ENCODE data around the gene GALNS.

- TF ChIP-seq, protein P1, sequence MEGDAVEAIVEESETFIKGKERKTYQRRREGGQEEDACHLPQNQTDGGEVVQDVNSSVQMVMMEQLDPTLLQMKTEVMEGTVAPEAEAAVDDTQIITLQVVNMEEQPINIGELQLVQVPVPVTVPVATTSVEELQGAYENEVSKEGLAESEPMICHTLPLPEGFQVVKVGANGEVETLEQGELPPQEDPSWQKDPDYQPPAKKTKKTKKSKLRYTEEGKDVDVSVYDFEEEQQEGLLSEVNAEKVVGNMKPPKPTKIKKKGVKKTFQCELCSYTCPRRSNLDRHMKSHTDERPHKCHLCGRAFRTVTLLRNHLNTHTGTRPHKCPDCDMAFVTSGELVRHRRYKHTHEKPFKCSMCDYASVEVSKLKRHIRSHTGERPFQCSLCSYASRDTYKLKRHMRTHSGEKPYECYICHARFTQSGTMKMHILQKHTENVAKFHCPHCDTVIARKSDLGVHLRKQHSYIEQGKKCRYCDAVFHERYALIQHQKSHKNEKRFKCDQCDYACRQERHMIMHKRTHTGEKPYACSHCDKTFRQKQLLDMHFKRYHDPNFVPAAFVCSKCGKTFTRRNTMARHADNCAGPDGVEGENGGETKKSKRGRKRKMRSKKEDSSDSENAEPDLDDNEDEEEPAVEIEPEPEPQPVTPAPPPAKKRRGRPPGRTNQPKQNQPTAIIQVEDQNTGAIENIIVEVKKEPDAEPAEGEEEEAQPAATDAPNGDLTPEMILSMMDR (IDR thresholded peaks at IDR 0.05) = no peak
- TF ChIP-seq POLR2AphosphoS5 (IDR thresholded peaks at IDR 0.05; ENCODE audit: insufficient read depth in 1 of 2, low read depth in 1 of 2) = no peak
- TF ChIP-seq POLR2A (IDR thresholded peaks at IDR 0.05) = no peak
Observed at GRCh38 chr16:88807142-88807625, 49.6 kb downstream of the GALNS start.

Data from vagina (tissue), 2 donors.